ENCODE measurements around the gene ETS2.
A peak's percentile ranks its signal among the peaks of the same experiment; 100 is the strongest.

The ETS2 gene

GRCh38 chr21:38805328-38806152 lies at the start of gene ETS2:
TSS of gene ETS2 (plus strand) at chr21:38805929. CDS start at chr21:38810035, 4,106 bp downstream.
- peak within 1 kb of the TSS; percentile 93 for H3K27ac Mint-ChIP-seq
- H3K4me3 Mint-ChIP-seq = peak within 1 kb of the TSS; percentile 97
- H3K27me3 Mint-ChIP-seq (ENCODE audit: low read depth) = peaks cover 1% of the 10 kb centered on the region

GRCh38 chr21:38756746-38757145 lies 49.0 kb upstream of the ETS2 start:
- DNase-seq (ENCODE audit: low spot score) = no peak

More at GRCh38 chr21:38805328-38806152, at the start of gene ETS2:
- DNase-seq (ENCODE audit: low spot score) = peak; percentile 75
- H3K36me3 Mint-ChIP-seq (ENCODE audit: low read depth) = peaks cover 30% of the 10 kb centered on the region
- H3K4me1 Mint-ChIP-seq (ENCODE audit: low read depth) = peaks cover 30% of the 10 kb centered on the region
- no peaks in the 10 kb centered on the region for H3K9me3 Mint-ChIP-seq

GRCh38 chr21:38758501-38759214 lies 47.1 kb upstream of the ETS2 start:
- Mint-ChIP-seq H3K4me3 (no peak overlapping the region), H3K27me3 (ENCODE audit: low read depth) (peaks cover 13% of the 10 kb centered on the region), H3K4me1 (ENCODE audit: low read depth) (peaks cover 11% of the 10 kb centered on the region), H3K9me3 (no peaks in the 10 kb centered on the region), H3K36me3 (ENCODE audit: low read depth) (no peaks in the 10 kb centered on the region), H3K27ac (no peak overlapping the region)
- DNase-seq (ENCODE audit: low spot score) = no peak

More at GRCh38 chr21:38756746-38757145, 49.0 kb upstream of the ETS2 start:
- peaks cover 15% of the 10 kb centered on the region for H3K27me3 Mint-ChIP-seq (ENCODE audit: low read depth)
- no peak overlapping the region for H3K4me3 Mint-ChIP-seq
- H3K9me3 Mint-ChIP-seq = no peaks in the 10 kb centered on the region
- no peaks in the 10 kb centered on the region for H3K36me3 Mint-ChIP-seq (ENCODE audit: low read depth)
- no peak overlapping the region for H3K27ac Mint-ChIP-seq
- peaks cover 9% of the 10 kb centered on the region for H3K4me1 Mint-ChIP-seq (ENCODE audit: low read depth)

- H3K4me3 Mint-ChIP-seq = no peak overlapping the region
- peaks cover 9% of the 10 kb centered on the region for H3K27me3 Mint-ChIP-seq (ENCODE audit: low read depth)
- no peak for DNase-seq (ENCODE audit: low spot score)
- H3K9me3 Mint-ChIP-seq = no peaks in the 10 kb centered on the region
- H3K4me1 Mint-ChIP-seq (ENCODE audit: low read depth) = peaks cover 11% of the 10 kb centered on the region
- no peaks in the 10 kb centered on the region for H3K36me3 Mint-ChIP-seq (ENCODE audit: low read depth)
- H3K27ac Mint-ChIP-seq = no peak overlapping the region
Measured at GRCh38 chr21:38759413-38759812, 46.3 kb upstream of the ETS2 start.

- Mint-ChIP-seq H3K27me3 (ENCODE audit: low read depth) (peaks cover 12% of the 10 kb centered on the region), H3K27ac (no peak overlapping the region), H3K4me1 (ENCODE audit: low read depth) (peaks cover 10% of the 10 kb centered on the region), H3K36me3 (ENCODE audit: low read depth) (no peaks in the 10 kb centered on the region), H3K4me3 (no peak overlapping the region), H3K9me3 (no peaks in the 10 kb centered on the region)
- no peak for DNase-seq (ENCODE audit: low spot score)
Measured at GRCh38 chr21:38760017-38760761, 45.5 kb upstream of the ETS2 start.

- Mint-ChIP-seq H3K4me1 (ENCODE audit: low read depth) (peaks cover 8% of the 10 kb centered on the region), H3K27ac (no peak overlapping the region), H3K36me3 (ENCODE audit: low read depth) (no peaks in the 10 kb centered on the region), H3K4me3 (no peak overlapping the region), H3K9me3 (no peaks in the 10 kb centered on the region), H3K27me3 (ENCODE audit: low read depth) (peaks cover 10% of the 10 kb centered on the region)
- no peak for DNase-seq (ENCODE audit: low spot score)
Measured at GRCh38 chr21:38760762-38761155, 45.0 kb upstream of the ETS2 start.

- peaks cover 5% of the 10 kb centered on the region for H3K9me3 Mint-ChIP-seq
- H3K4me3 Mint-ChIP-seq = no peak overlapping the region
- peaks cover 7% of the 10 kb centered on the region for H3K4me1 Mint-ChIP-seq (ENCODE audit: low read depth)
- H3K27ac Mint-ChIP-seq = no peak overlapping the region
- H3K27me3 Mint-ChIP-seq (ENCODE audit: low read depth) = peaks cover 10% of the 10 kb centered on the region
- DNase-seq (ENCODE audit: low spot score) = no peak
- no peaks in the 10 kb centered on the region for H3K36me3 Mint-ChIP-seq (ENCODE audit: low read depth)
Measured at GRCh38 chr21:38761531-38761930, 44.2 kb upstream of the ETS2 start.

GRCh38 chr21:38765056-38765455 lies 40.7 kb upstream of the ETS2 start:
- Mint-ChIP-seq H3K27me3 (ENCODE audit: low read depth) (peaks cover 3% of the 10 kb centered on the region), H3K4me3 (no peak overlapping the region), H3K4me1 (ENCODE audit: low read depth) (peaks cover 34% of the 10 kb centered on the region), H3K36me3 (ENCODE audit: low read depth) (no peaks in the 10 kb centered on the region), H3K27ac (peak overlapping the region; percentile 29), H3K9me3 (peaks cover 5% of the 10 kb centered on the region)
- DNase-seq (ENCODE audit: low spot score) = no peak

- Mint-ChIP-seq H3K27me3 (ENCODE audit: low read depth) (peaks cover 3% of the 10 kb centered on the region), H3K4me1 (ENCODE audit: low read depth) (peaks cover 35% of the 10 kb centered on the region), H3K9me3 (peaks cover 5% of the 10 kb centered on the region), H3K36me3 (ENCODE audit: low read depth) (no peaks in the 10 kb centered on the region), H3K4me3 (peak overlapping the region; percentile 89), H3K27ac (peak overlapping the region; percentile 99)
- peak; percentile 81 for DNase-seq (ENCODE audit: low spot score)
Measured at GRCh38 chr21:38766987-38767722, 38.6 kb upstream of the ETS2 start.

GRCh38 chr21:38768471-38769063 lies 37.2 kb upstream of the ETS2 start:
- Mint-ChIP-seq H3K4me3 (peak overlapping the region; percentile 89), H3K27me3 (ENCODE audit: low read depth) (peaks cover 3% of the 10 kb centered on the region), H3K36me3 (ENCODE audit: low read depth) (no peaks in the 10 kb centered on the region), H3K27ac (peak overlapping the region; percentile 99), H3K9me3 (peaks cover 5% of the 10 kb centered on the region), H3K4me1 (ENCODE audit: low read depth) (peaks cover 44% of the 10 kb centered on the region)
- peak; percentile 80 for DNase-seq (ENCODE audit: low spot score)

GRCh38 chr21:38769191-38769780 lies 36.4 kb upstream of the ETS2 start:
- Mint-ChIP-seq H3K36me3 (ENCODE audit: low read depth) (no peaks in the 10 kb centered on the region), H3K27ac (peak overlapping the region; percentile 99), H3K4me3 (peak overlapping the region; percentile 89), H3K9me3 (peaks cover 5% of the 10 kb centered on the region), H3K4me1 (ENCODE audit: low read depth) (peaks cover 44% of the 10 kb centered on the region), H3K27me3 (ENCODE audit: low read depth) (peaks cover 3% of the 10 kb centered on the region)
- peak; percentile 42 for DNase-seq (ENCODE audit: low spot score)

- Mint-ChIP-seq H3K4me1 (ENCODE audit: low read depth) (peaks cover 41% of the 10 kb centered on the region), H3K27me3 (ENCODE audit: low read depth) (no peaks in the 10 kb centered on the region), H3K36me3 (ENCODE audit: low read depth) (no peaks in the 10 kb centered on the region), H3K27ac (no peak overlapping the region), H3K9me3 (peaks cover 5% of the 10 kb centered on the region), H3K4me3 (no peak overlapping the region)
- DNase-seq (ENCODE audit: low spot score) = no peak
Measured at GRCh38 chr21:38770660-38771059, 35.1 kb upstream of the ETS2 start.

GRCh38 chr21:38771536-38771935 lies 34.2 kb upstream of the ETS2 start:
- no peak for DNase-seq (ENCODE audit: low spot score)
- H3K9me3 Mint-ChIP-seq = no peaks in the 10 kb centered on the region
- no peak overlapping the region for H3K4me3 Mint-ChIP-seq
- no peaks in the 10 kb centered on the region for H3K36me3 Mint-ChIP-seq (ENCODE audit: low read depth)
- no peaks in the 10 kb centered on the region for H3K27me3 Mint-ChIP-seq (ENCODE audit: low read depth)
- peaks cover 40% of the 10 kb centered on the region for H3K4me1 Mint-ChIP-seq (ENCODE audit: low read depth)
- no peak overlapping the region for H3K27ac Mint-ChIP-seq

All from T-helper 2 cell treated with Interferon-gamma antibody and Interleukin-4, amounts not matched to agents 5 μg/mL and 100 μg/mL, for 36 hours (primary cell).